GM21737 (cell line): ENCODE data around the gene SPECC1L.

ENCODE experiments used
- ATAC-seq: cut with Tn5 transposase; IDR thresholded peaks from one replicate; pipeline ENCODE4 v1.9.1; 2021; ENCODE audit warnings: mild to moderate bottlenecking, moderate library complexity; ENCODE audit not compliant: unreplicated experiment

SPECC1L gene

GRCh38 chr22:24440718-24441405 lies 170.2 kb downstream of the SPECC1L start:
- no peak for ATAC-seq

GRCh38 chr22:24441406-24442351 lies 171.0 kb downstream of the SPECC1L start:
- ATAC-seq: no peak

DNA sequence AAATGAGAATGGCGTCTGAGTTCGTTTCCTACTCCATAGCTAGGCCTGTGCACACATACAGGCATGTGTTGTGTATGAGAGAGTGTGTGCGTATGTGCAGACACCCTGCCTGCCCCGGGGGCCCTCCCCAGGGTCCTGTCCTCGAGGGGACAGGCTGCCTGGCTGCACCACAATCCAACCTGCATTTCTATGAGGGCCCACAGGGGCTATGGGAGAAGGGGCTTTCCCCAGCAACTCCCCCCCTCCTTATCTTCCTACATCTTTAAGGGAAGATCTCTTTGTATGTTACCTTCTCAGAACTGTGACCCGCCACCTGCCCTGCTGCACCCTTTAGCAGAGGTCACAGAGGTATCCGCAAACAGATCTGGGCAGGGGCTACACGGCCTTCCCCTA lies 171.7 kb downstream of the SPECC1L start:
- ATAC-seq: no peak

- ATAC-seq: no peak
These were observed 173.0 kb downstream of the SPECC1L start for GRCh38 chr22:24443668-24444067.

GRCh38 chr22:24444251-24444650 lies 173.6 kb downstream of the SPECC1L start:
- no peak for ATAC-seq

- no peak for ATAC-seq
These were observed 174.3 kb downstream of the SPECC1L start for GRCh38 chr22:24444729-24445466.

GRCh38 chr22:24445481-24446259 lies 175.0 kb downstream of the SPECC1L start:
- ATAC-seq: no peak

GRCh38 chr22:24446260-24446611 lies 175.6 kb downstream of the SPECC1L start:
- ATAC-seq: no peak

DNA sequence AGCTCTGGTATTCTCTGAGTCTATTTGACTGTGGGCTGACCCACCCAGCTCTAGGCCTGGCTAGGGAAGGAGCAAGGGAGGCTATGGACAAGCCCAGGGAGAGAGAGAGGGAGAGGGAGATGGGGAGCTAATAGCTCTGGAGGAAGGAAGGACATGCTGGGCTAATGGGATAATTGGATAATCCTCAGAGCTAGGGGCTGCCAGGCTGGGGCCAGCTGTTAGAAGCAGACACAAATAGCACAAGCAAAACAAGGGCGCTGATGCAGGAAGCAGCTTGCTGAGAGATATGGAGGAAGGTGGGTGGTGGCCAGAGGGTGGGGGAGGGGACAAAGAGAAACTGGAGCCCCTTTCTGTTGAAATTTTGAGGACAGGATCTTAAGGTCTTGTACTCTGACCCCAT lies 180.0 kb downstream of the SPECC1L start:
- ATAC-seq: no peak

GRCh38 chr22:24451162-24451561 lies 180.5 kb downstream of the SPECC1L start:
- no peak for ATAC-seq

DNA sequence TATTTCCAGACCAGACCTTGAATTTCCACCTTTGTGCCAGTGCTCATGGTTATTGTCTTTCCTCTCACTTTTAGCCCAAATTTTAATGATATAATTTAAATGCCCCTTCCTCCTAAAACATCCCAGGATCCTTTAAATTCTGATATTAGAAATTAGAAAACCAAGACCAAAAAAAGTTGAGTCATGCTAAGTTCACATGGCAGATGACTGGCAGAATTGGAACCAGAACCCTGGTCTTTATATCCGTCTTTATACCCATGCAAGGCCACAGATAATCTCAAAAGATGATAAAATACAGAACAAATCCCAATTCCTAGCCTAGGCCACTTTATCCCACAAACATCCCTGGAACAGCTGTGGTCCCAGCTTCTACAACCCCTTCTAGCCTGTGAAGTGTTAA lies 183.2 kb downstream of the SPECC1L start:
- ATAC-seq: no peak

GRCh38 chr22:24455039-24455438 lies 184.4 kb downstream of the SPECC1L start:
- ATAC-seq: no peak

DNA sequence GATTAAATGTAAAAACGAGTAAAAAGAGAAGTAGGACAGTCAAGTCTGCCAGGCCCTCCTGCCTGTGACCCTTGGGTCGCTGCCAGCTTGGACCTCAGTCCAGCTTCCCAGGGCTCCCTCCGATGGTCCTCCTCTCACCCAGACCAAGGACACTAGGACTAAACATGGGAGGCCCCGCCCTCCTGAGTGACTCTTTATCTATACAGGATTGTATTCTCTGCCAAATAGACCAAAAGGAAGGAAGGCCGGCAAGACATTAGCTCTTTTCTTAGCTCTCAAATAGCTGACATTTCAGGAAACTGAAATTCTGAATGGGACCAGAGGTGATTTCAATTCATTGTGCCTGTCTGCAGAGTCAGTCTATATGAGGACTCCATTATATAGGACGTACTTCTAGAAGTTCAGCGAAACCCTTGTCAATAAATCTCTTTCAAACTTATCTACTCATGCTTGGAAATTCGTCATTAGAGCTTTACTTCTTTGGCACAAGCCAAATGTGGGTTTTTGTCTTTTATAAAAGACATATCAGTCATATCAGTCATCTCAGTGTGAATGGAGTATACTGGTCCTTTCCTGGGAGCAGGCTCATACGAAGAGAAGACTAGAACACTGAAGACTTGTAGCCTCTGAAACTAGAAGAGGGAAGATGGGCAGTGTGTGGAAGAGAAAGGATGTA lies 185.3 kb downstream of the SPECC1L start:
- no peak for ATAC-seq

DNA sequence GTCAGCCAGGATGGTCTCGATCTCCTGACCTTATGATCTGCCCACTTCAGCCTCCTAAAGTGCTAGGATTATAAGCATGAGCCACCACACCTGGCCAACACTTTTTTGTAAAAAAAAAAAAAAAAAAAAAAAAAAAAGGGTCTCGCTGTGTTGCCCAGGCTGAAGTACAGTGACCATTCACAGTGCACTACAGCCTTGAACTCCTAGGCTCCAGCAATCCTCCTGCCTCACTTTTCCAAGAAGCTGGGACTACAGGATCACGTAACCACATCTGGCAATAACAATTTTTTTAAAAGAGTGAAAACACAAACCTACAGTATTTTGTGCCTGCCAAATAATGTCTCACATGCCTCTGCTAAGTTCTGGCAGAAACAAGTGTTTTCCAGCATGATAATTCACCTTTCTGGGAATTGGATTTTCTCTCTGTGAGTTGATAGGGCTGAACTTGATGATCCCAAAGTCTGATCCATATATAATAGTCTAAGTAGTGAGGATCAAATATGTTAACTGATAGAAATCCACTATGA lies 187.3 kb downstream of the SPECC1L start:
- no peak for ATAC-seq

GRCh38 chr22:24459911-24460310 lies 189.3 kb downstream of the SPECC1L start:
- ATAC-seq: no peak

DNA sequence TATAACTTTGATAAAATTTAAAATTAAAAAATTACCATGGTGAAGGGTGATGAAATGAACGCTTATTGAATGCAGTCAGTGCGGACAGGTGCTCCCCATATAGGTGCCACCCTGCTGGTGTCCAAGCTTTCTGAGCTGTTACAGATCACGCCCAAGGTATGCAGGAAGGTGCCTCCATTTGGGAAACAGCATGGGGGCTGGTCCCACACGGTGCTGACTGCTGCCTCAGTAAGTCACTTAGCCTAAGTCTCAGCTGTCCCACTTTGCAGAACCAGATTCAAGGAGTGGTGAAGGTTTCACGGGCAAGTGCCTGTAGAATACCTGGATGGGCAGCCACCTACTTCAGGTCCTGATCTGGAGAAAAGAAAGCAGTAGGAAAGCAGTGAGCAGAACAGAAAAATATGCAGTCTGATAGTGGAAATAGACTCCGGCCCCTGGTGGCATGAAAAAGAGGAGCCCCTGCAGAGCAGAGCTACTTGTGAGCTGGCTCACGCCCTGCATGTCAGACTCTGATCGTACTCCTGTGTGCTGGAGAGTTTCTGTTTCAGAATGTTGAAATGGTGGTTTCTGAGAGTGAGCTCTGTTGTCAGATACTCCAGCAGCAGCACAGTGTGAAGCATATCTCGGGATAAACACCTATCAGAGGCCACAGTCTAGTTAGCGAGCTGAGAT lies 189.9 kb downstream of the SPECC1L start:
- ATAC-seq: no peak

GRCh38 chr22:24463071-24463760 lies 192.6 kb downstream of the SPECC1L start:
- ATAC-seq: no peak

DNA sequence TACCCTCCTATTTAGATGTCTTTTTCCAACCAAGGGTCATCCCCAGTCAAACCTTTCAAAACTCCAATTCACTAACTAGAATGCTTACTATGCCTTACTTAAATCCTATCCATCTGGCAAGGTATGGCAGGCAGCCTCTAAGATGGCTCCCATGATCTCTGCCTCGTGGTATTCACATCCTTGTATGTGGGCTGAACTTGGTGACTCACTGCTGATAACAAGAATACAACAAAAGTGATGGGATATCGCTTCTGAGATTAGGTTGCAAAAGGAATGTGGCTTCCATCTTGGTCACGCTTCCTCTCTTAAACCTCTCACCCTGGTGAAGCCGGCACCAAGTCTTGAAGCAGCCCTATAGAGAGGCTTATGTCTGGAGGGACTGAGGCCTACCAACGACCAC lies 194.9 kb downstream of the SPECC1L start:
- no peak for ATAC-seq

GRCh38 chr22:24465975-24466374 lies 195.3 kb downstream of the SPECC1L start:
- no peak for ATAC-seq
